ENCODE data around the gene TDRD3. TPM values are rescaled to one million over a fixed set of nuclear protein-coding genes. Genes with fewer than 3 reads are reported as not detected.

Gene TDRD3
- total and polyA plus RNA-seq, 4 donors, result 3.6 to 15.8 (median 6.2) TPM

GRCh38 chr13:60574735-60575134, 177.7 kb downstream of the TDRD3 start:
- no peak for TF ChIP-seq EGR1 (IDR thresholded peaks at IDR 0.05; ENCODE audit: low read depth in 2 of 2)
- TF ChIP-seq MAX (IDR thresholded peaks at IDR 0.05), result no peak
- no peaks in the 10 kb centered on the region for H3K4me1 ChIP-seq (ENCODE audit: control insufficient read depth in 4 of 4, insufficient read depth in 4 of 4, low read length in 3 of 4)
- DNase-seq (ENCODE audit: low spot score), result no peak
- no peak overlapping the region for H3K27ac ChIP-seq (ENCODE audit: low read depth in 1 of 2, low read length in 2 of 2)
- no peaks in the 10 kb centered on the region for H3K27me3 ChIP-seq (ENCODE audit: control insufficient read depth in 4 of 4, insufficient read depth in 4 of 4, low read length in 3 of 4)
- no peak overlapping the region for H3K4me3 ChIP-seq (ENCODE audit: low read depth in 1 of 3, low read length in 3 of 3)
- no peak overlapping the region for H3K9ac ChIP-seq (ENCODE audit: low read depth in 1 of 2, low read length in 2 of 2)
- peaks cover 0 to 3% (median under 1%) of the 10 kb centered on the region in 4 donors for H3K36me3 ChIP-seq (ENCODE audit: control insufficient read depth in 4 of 4, insufficient read depth in 3 of 4, low read depth in 1 of 4, low read length in 3 of 4)
- no peaks in the 10 kb centered on the region for H3K9me3 ChIP-seq (ENCODE audit: control insufficient read depth in 4 of 4, low read length in 3 of 4)
- WGBS, result 96% methylated on average over 5 of the region's 5 CpGs

GRCh38 chr13:60575142-60575541, 178.1 kb downstream of the TDRD3 start:
- Histone ChIP-seq H3K27ac (ENCODE audit: low read depth in 1 of 2, low read length in 2 of 2) (no peak overlapping the region), H3K9ac (ENCODE audit: low read depth in 1 of 2, low read length in 2 of 2) (no peak overlapping the region), H3K36me3 (ENCODE audit: control insufficient read depth in 4 of 4, insufficient read depth in 3 of 4, low read depth in 1 of 4, low read length in 3 of 4) (peaks cover 0 to 3% (median 0%) of the 10 kb centered on the region in 4 donors), H3K27me3 (ENCODE audit: control insufficient read depth in 4 of 4, insufficient read depth in 4 of 4, low read length in 3 of 4) (no peaks in the 10 kb centered on the region), H3K4me1 (ENCODE audit: control insufficient read depth in 4 of 4, insufficient read depth in 4 of 4, low read length in 3 of 4) (no peaks in the 10 kb centered on the region), H3K9me3 (ENCODE audit: control insufficient read depth in 4 of 4, low read length in 3 of 4) (no peaks in the 10 kb centered on the region), H3K4me3 (ENCODE audit: low read depth in 1 of 3, low read length in 3 of 3) (no peak overlapping the region)
- no peak for TF ChIP-seq SP1 (IDR thresholded peaks at IDR 0.05)
- TF ChIP-seq CTCF (IDR thresholded peaks at IDR 0.05; ENCODE audit: low read depth, low read length, missing input control), result no peak
- no peak for TF ChIP-seq MAX (IDR thresholded peaks at IDR 0.05)
- TF ChIP-seq HNF4G (IDR thresholded peaks at IDR 0.05), result no peak
- no peak for TF ChIP-seq REST (IDR thresholded peaks at IDR 0.05)
- TF ChIP-seq TAF1 (conservative IDR thresholded peaks at IDR 0.05), result no peak
- no peak for TF ChIP-seq FOXA2 (IDR thresholded peaks at IDR 0.05)
- no peak for TF ChIP-seq HNF4A (conservative IDR thresholded peaks at IDR 0.05)
- no peak for TF ChIP-seq NR2F2 (IDR thresholded peaks at IDR 0.05)
- no peak for TF ChIP-seq RXRA (IDR thresholded peaks at IDR 0.05)
- TF ChIP-seq GABPA (IDR thresholded peaks at IDR 0.05 in 1 of 2, conservative IDR thresholded peaks at IDR 0.05 in 1 of 2), result no peak
- TF ChIP-seq RAD21 (IDR thresholded peaks at IDR 0.05), result no peak
- no peak for TF ChIP-seq ATF3 (IDR thresholded peaks at IDR 0.05)
- no peak for TF ChIP-seq JUND (IDR thresholded peaks at IDR 0.05)
- 90% methylated on average over 1 of the region's 1 CpG for WGBS
- DNase-seq (ENCODE audit: low spot score), result no peak

All from liver (tissue), 9 donors.